WTC11 (cell line): ENCODE measurements around the gene GUCD1.

ENCODE experiments used
- CREB1 ChIP-seq: sonication (generic); formaldehyde crosslinking; IDR thresholded peaks from 2 replicates; pipeline ENCODE4 v1.8.0; 2023; ENCODE audit warnings: mild to moderate bottlenecking, missing genetic modification reagents
- CREM ChIP-seq: sonication (generic); formaldehyde crosslinking; IDR thresholded peaks from 2 replicates; pipeline ENCODE4 v1.8.1; 2022; ENCODE audit warnings: mild to moderate bottlenecking, missing genetic modification reagents, moderate library complexity
- CTCF ChIP-seq: fragments of 200-600 bp; IDR thresholded peaks from 2 replicates; pipeline ENCODE4 v1.8.0; 2022; ENCODE audit warnings: antibody characterized with exemption
- GABPB1 ChIP-seq: sonication (generic); formaldehyde crosslinking; IDR thresholded peaks from 2 replicates; pipeline ENCODE4 v1.8.1; 2023; ENCODE audit warnings: mild to moderate bottlenecking, missing genetic modification reagents
- KAT7 ChIP-seq: sonication (generic); formaldehyde crosslinking; IDR thresholded peaks from 2 replicates; pipeline ENCODE4 v1.8.1; 2023; ENCODE audit warnings: missing genetic modification reagents, mild to moderate bottlenecking, borderline replicate concordance
- MAX ChIP-seq: sonication (generic); formaldehyde crosslinking; IDR thresholded peaks from 2 replicates; pipeline ENCODE4 v1.8.0; 2022; ENCODE audit warnings: mild to moderate bottlenecking, missing genetic modification reagents
- NR3C1 ChIP-seq: sonication (generic); formaldehyde crosslinking; conservative IDR thresholded peaks from 2 replicates; pipeline ENCODE4 v1.8.1; 2023; ENCODE audit warnings: low read depth, mild to moderate bottlenecking, missing genetic modification reagents
- RELA ChIP-seq: sonication (generic); formaldehyde crosslinking; IDR thresholded peaks from 2 replicates; pipeline ENCODE4 v1.8.1; 2022; ENCODE audit warnings: missing genetic modification reagents, mild to moderate bottlenecking, borderline replicate concordance
- TCF7 ChIP-seq: sonication (generic); formaldehyde crosslinking; IDR thresholded peaks from 2 replicates; pipeline ENCODE4 v1.8.0; 2022; ENCODE audit warnings: mild to moderate bottlenecking, low read depth, missing genetic modification reagents, moderate library complexity
- USF1 ChIP-seq: sonication (generic); formaldehyde crosslinking; IDR thresholded peaks from 2 replicates; pipeline ENCODE4 v1.8.0; 2022; ENCODE audit warnings: mild to moderate bottlenecking, missing genetic modification reagents
- USF2 ChIP-seq: sonication (generic); formaldehyde crosslinking; IDR thresholded peaks from 2 replicates; pipeline ENCODE4 v1.8.1; 2023; ENCODE audit warnings: mild to moderate bottlenecking, missing genetic modification reagents, moderate library complexity
- ZNF138 ChIP-seq: sonication (generic); formaldehyde crosslinking; conservative IDR thresholded peaks from 2 replicates; pipeline ENCODE4 v1.8.1; 2022; ENCODE audit warnings: mild to moderate bottlenecking, moderate library complexity, missing genetic modification reagents

- TF ChIP-seq NR3C1 (CRISPR knock-in tag) (no peak), USF2 (CRISPR knock-in tag) (no peak), ZNF138 (CRISPR knock-in tag) (no peak), CTCF (no peak), TCF7 (CRISPR knock-in tag) (no peak), USF1 (CRISPR knock-in tag) (no peak), GABPB1 (CRISPR knock-in tag) (no peak), KAT7 (no peak), MAX (CRISPR knock-in tag) (no peak), CREM (CRISPR knock-in tag) (no peak), RELA (CRISPR knock-in tag) (no peak), CREB1 (no peak)
These were observed 56.1 kb downstream of the GUCD1 start for GRCh38 chr22:24498824-24499223.
